Measurements from ENCODE around the gene AGBL4. TPM values are rescaled to one million over a fixed set of nuclear protein-coding genes. Genes with fewer than 3 reads are reported as not detected.

Gene AGBL4
- total RNA-seq, 1 donor from 2014 or later = not detected

DNA sequence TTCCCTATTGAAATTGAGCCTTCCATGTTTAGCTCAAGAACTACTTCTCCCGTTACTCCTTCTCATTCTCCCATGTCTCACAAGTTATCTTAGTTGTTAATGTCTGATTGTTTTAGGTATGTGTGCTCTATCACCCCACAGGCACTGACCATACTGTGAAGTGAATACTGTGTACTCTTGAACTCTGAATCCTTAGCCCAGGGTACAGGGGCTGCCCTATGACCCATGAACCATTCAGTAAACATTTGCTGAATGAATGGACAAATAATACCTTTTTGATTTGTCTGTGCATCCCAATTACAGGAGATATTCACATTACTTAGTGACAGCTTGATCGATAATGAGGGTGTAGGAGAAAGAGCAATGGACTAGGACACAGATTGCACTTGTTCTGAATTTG, 1077.7 kb downstream of the AGBL4 start:
- TF ChIP-seq, protein P1, sequence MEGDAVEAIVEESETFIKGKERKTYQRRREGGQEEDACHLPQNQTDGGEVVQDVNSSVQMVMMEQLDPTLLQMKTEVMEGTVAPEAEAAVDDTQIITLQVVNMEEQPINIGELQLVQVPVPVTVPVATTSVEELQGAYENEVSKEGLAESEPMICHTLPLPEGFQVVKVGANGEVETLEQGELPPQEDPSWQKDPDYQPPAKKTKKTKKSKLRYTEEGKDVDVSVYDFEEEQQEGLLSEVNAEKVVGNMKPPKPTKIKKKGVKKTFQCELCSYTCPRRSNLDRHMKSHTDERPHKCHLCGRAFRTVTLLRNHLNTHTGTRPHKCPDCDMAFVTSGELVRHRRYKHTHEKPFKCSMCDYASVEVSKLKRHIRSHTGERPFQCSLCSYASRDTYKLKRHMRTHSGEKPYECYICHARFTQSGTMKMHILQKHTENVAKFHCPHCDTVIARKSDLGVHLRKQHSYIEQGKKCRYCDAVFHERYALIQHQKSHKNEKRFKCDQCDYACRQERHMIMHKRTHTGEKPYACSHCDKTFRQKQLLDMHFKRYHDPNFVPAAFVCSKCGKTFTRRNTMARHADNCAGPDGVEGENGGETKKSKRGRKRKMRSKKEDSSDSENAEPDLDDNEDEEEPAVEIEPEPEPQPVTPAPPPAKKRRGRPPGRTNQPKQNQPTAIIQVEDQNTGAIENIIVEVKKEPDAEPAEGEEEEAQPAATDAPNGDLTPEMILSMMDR (IDR thresholded peaks at IDR 0.05) = no peak
- H3K9me3 ChIP-seq = no peaks in the 10 kb centered on the region
- no peaks in the 10 kb centered on the region for H3K36me3 ChIP-seq
- no peak overlapping the region for H3K27ac ChIP-seq
- DNase-seq = no peak
- no peak overlapping the region for H3K4me3 ChIP-seq
- no peaks in the 10 kb centered on the region for H3K4me1 ChIP-seq
- intact Hi-C loops (cut with DNase I) = no loop called here
- ATAC-seq = no peak
- H3K27me3 ChIP-seq = no peaks in the 10 kb centered on the region

DNA sequence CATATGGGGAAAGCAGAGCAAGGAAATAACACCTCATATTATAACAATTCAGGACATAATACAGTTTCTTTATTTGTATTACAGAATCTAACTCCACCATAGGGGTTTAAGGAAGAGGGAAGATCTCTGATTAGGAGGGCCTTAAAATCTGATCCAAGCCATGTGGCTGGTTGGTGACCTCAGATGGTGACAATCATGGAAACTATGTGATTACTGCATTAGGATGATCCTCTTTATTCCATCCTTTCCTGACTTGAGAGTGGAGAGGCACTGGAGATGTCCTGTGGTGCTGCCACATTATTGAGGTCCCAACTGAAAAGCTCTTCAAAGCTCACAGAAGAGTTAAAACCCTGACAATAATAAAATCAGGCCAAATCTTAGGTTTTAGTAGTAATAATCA, 1078.9 kb downstream of the AGBL4 start:
- intact Hi-C loops (cut with DNase I) = no loop called here
- DNase-seq = no peak
- no peak for ATAC-seq

DNA sequence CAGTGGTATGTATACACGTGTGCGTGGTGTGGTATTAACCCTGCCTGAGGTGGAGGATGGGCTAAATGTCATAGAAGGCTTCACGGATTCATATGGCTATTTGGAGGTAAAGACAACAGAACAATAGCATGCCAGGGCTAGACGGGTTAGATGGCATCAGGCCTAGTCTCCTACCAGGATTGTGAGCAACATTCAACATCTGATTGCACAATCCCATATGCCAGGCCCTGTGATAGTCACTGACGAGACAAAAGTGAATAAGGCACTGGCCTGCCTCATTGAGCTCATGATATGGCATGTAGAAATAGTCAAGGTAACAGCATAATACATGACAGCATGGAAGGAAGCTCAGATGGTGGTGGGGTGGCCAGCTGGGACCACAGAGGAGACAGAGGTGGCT, 1079.9 kb downstream of the AGBL4 start:
- no peaks in the 10 kb centered on the region for H3K9me3 ChIP-seq
- H3K27ac ChIP-seq = no peak overlapping the region
- intact Hi-C loops (cut with DNase I) = no loop called here
- no peak for DNase-seq
- ATAC-seq = no peak
- H3K27me3 ChIP-seq = no peaks in the 10 kb centered on the region
- H3K36me3 ChIP-seq = no peaks in the 10 kb centered on the region
- TF ChIP-seq, protein P1 (IDR thresholded peaks at IDR 0.05) = no peak
- H3K4me3 ChIP-seq = no peak overlapping the region
- no peaks in the 10 kb centered on the region for H3K4me1 ChIP-seq

More for the DNA sequence above, 1078.9 kb downstream of the AGBL4 start:
- TF ChIP-seq, protein P1 (IDR thresholded peaks at IDR 0.05) = no peak
- no peaks in the 10 kb centered on the region for H3K36me3 ChIP-seq
- H3K4me1 ChIP-seq = no peaks in the 10 kb centered on the region
- H3K4me3 ChIP-seq = no peak overlapping the region
- no peaks in the 10 kb centered on the region for H3K27me3 ChIP-seq
- no peak overlapping the region for H3K27ac ChIP-seq
- H3K9me3 ChIP-seq = no peaks in the 10 kb centered on the region

DNA sequence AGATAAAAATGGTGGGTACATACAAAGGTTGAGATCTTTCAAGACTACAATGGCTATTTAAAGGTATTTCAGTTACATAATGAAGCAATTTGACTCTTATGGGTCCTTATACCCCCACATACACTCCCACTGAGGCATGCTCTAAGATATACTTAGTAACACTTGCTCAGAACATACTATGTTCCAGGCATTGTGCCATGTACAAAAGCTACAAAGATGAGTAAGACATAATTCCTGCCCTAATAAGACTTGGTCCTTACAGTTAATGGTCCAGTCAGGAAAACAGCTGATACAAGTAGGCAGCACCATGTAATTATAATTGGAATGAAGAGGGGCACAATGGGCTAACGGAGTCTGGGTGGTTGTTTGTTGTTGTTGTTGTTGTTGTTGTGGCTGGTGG, 1080.4 kb downstream of the AGBL4 start:
- no peak for DNase-seq

DNA sequence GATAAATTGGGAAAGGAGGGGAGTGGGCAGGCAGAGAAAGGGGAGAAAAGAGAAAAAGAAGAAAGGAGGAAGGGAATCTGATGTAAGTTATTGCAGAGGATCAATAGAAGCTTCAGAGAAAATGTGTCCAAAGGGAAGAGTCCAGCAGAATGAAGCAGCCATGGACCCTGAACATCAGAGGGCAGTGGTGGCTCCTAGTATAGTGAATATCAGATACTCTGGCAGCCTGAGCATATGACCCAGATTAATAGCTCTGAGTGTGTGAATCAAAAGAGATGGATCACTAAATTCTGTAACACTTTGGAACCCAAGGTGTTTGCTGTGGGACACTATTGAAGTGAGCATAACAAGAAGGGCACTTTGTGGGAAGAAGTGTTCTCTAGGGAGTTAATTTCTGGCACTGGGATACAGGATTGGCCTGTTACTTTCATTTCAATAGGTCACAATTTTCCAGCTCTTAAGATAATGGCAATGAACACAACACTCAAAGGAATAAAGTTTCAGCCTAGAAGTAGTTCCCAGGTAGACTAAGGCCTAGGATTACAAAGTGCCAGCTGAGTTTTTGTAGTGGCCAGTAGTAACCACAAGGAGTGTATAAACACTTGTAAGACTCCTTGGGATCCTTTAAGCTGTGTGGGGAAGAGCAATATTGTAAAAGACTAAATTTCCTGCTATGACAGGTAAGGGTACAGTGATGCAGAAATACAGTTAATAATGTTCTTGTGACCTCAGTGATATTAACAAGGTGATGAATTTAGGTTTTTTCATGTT, 1082.6 kb downstream of the AGBL4 start:
- intact Hi-C loops (cut with DNase I) = no loop called here
- TF ChIP-seq, protein P1 (IDR thresholded peaks at IDR 0.05) = no peak
- ATAC-seq = peak; percentile 69

More for the DNA sequence above, 1080.4 kb downstream of the AGBL4 start:
- Histone ChIP-seq H3K27ac (no peak overlapping the region), H3K27me3 (no peaks in the 10 kb centered on the region), H3K9me3 (no peaks in the 10 kb centered on the region), H3K4me1 (no peaks in the 10 kb centered on the region), H3K36me3 (no peaks in the 10 kb centered on the region), H3K4me3 (no peak overlapping the region)
- intact Hi-C loops (cut with DNase I) = no loop called here
- TF ChIP-seq, protein P1 (IDR thresholded peaks at IDR 0.05) = no peak
- ATAC-seq = no peak

More for the DNA sequence above, 1082.6 kb downstream of the AGBL4 start:
- H3K4me1 ChIP-seq = no peaks in the 10 kb centered on the region
- no peaks in the 10 kb centered on the region for H3K36me3 ChIP-seq
- H3K27me3 ChIP-seq = no peaks in the 10 kb centered on the region
- no peak overlapping the region for H3K4me3 ChIP-seq
- no peak for DNase-seq
- H3K9me3 ChIP-seq = no peaks in the 10 kb centered on the region
- no peak overlapping the region for H3K27ac ChIP-seq

All from upper lobe of right lung (tissue), 1 donor.